ENCODE data around the gene LY6G5B. TPM values are rescaled to one million over a fixed set of nuclear protein-coding genes. Genes with fewer than 3 reads are reported as not detected.

LY6G5B gene, protein sequence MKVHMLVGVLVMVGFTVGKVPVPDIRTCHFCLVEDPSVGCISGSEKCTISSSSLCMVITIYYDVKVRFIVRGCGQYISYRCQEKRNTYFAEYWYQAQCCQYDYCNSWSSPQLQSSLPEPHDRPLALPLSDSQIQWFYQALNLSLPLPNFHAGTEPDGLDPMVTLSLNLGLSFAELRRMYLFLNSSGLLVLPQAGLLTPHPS
- total RNA-seq (2014; rRNA removed; shearing (Covaris generic)), result 3.2 and 7.0 TPM in 2 replicates

GRCh38 chr6:31669676-31670075 lies at the start of gene LY6G5B:
Gene LY6G5B, plus strand, starts transcription at chr6:31669976. Its CDS starts 975 bp downstream, at chr6:31670951.
- peaks cover 46% of the 10 kb centered on the region for H3K36me3 ChIP-seq
- no peak within 1 kb of the TSS for H3K27ac ChIP-seq
- no peaks in the 10 kb centered on the region for H3K4me1 ChIP-seq
- no peak within 1 kb of the TSS for H3K4me3 ChIP-seq
- no peak for DNase-seq
- H3K27me3 ChIP-seq, result no peaks in the 10 kb centered on the region
- H3K9me3 ChIP-seq (replicated peaks), result no peaks in the 10 kb centered on the region

DNA sequence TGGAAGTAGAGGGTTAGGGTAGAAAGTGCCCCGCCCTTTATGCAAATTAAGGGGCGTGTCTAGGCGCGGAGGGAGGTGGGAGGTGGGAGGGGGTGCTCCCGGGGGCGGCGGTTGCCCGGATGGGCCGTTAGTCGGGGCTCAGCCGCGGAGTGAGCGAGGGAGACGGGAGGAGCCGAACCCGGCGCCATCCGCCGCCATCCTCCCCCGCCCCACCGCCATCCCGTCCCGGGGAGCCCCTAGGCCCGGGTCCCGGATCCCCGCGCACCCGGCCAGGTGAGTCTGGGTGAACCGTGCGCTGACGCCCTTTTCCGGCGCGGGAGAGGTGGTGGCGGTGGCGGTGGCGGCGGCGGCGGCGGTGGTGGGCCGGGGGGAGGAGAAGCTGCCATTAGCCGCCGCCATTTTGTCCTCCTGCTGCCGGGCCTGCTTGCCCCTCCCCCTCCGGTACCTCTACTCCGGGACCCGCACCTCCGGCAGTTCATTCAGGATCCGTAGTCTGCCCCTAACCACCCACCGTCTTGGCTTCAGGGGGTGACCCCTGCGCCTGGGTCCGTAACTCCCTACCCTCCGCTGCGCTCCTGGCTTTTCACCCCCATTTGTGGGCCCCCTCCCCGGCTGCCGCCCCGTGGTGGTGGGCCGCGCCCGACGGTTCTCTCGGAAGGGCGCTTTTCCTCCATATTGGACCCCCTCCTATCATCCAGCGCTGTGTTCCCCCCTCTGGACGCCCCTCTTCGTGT lies 49.0 kb upstream of the LY6G5B start, which contains the start of gene PRRC2A:
Gene PRRC2A, plus strand, starts transcription at position 130 of the 734 bp plus-strand sequence. CDS start 2,075 bp downstream, outside the sequence.
- H3K27ac ChIP-seq, result peak within 1 kb of the TSS; percentile 91
- no peaks in the 10 kb centered on the region for H3K4me1 ChIP-seq

DNA sequence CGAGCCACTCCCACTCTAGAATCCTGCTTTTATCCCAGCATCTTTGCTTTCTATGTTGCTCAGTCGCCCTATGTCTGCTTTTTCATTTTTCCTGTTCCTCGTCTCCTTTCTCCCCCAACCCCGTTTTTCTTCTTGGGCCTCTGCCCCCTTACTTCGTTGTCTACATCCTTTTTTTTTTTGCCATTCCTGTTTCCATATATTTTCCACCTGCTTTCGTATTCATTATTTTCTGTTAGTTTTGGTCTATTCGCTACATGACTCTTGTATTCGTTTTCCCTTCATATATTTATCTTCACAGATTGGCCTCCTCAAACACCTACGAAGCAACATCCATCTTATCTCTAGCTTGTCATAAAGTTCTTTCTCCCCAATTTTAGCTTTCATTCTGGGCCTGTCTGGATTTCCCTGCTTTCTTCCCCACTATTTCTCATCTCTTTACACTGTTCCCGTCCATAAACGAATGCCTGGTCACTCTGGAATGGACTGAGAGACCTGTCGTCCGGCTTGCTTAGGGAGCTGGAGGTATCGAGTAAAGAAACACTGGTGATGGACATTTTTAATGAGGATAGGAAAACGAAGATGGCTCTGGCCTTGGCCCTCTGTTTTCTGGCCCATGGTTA lies 48.3 kb upstream of the LY6G5B start:
- Histone ChIP-seq H3K4me3 (peak overlapping the region; percentile 95), H3K27ac (peak overlapping the region; percentile 91), H3K4me1 (no peaks in the 10 kb centered on the region), H3K9me3 (replicated peaks) (no peaks in the 10 kb centered on the region), H3K27me3 (no peaks in the 10 kb centered on the region), H3K36me3 (peaks cover 43% of the 10 kb centered on the region)
- DNase-seq, result peak in 1 of 2 experiments; percentile 20

More for the DNA sequence above, 49.0 kb upstream of the LY6G5B start, which contains the start of gene PRRC2A:
- Histone ChIP-seq H3K9me3 (replicated peaks) (no peaks in the 10 kb centered on the region), H3K27me3 (no peaks in the 10 kb centered on the region), H3K36me3 (peaks cover 36% of the 10 kb centered on the region), H3K4me3 (peak within 1 kb of the TSS; percentile 95)
- peak; percentile 82 to 84 for DNase-seq

- Histone ChIP-seq H3K4me3 (peak overlapping the region; percentile 95), H3K9me3 (replicated peaks) (no peaks in the 10 kb centered on the region), H3K4me1 (no peaks in the 10 kb centered on the region), H3K27ac (no peak overlapping the region; the same call in none of the 2 replicates), H3K27me3 (no peaks in the 10 kb centered on the region), H3K36me3 (peaks cover 48% of the 10 kb centered on the region)
- peak in 1 of 2 experiments; percentile 24 for DNase-seq
These were observed 47.8 kb upstream of the LY6G5B start for GRCh38 chr6:31621991-31622390.

- Histone ChIP-seq H3K27me3 (no peaks in the 10 kb centered on the region), H3K36me3 (peaks cover 55% of the 10 kb centered on the region), H3K4me1 (no peaks in the 10 kb centered on the region), H3K27ac (no peak overlapping the region; the same call in 1 of the 2 replicates), H3K9me3 (replicated peaks) (no peaks in the 10 kb centered on the region), H3K4me3 (peak overlapping the region; percentile 95)
- DNase-seq, result no peak
These were observed 47.1 kb upstream of the LY6G5B start for GRCh38 chr6:31622684-31623091.

- no peak for DNase-seq
- Histone ChIP-seq H3K27me3 (no peaks in the 10 kb centered on the region), H3K4me1 (no peaks in the 10 kb centered on the region), H3K9me3 (replicated peaks) (no peaks in the 10 kb centered on the region), H3K27ac (no peak overlapping the region), H3K36me3 (peaks cover 69% of the 10 kb centered on the region), H3K4me3 (no peak overlapping the region)
These were observed 45.7 kb upstream of the LY6G5B start for GRCh38 chr6:31624070-31624469.

GRCh38 chr6:31626952-31627351 lies 42.8 kb upstream of the LY6G5B start:
- Histone ChIP-seq H3K36me3 (peaks cover 92% of the 10 kb centered on the region), H3K27me3 (no peaks in the 10 kb centered on the region), H3K4me1 (no peaks in the 10 kb centered on the region), H3K9me3 (replicated peaks) (no peaks in the 10 kb centered on the region), H3K27ac (no peak overlapping the region), H3K4me3 (no peak overlapping the region)
- no peak for DNase-seq

DNA sequence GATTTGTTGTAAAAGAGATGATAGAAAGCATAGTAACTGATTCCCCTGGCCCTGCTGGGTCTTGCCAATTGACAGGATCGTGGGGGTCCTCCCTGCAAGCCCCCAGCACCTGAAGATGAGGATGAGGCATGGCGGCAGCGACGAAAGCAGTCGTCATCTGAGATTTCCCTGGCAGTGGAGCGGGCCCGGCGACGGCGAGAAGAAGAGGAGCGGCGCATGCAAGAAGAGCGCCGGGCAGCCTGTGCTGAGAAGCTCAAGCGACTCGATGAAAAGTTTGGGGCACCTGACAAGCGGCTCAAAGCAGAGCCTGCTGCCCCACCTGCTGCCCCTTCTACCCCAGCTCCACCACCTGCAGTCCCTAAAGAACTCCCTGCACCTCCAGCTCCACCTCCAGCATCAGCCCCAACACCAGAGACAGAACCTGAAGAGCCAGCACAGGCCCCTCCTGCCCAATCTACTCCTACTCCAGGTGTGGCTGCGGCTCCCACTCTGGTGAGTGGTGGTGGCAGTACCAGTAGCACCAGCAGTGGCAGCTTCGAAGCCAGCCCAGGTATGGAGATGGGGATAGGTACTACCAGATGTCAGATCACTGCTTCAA lies 42.0 kb upstream of the LY6G5B start:
- Histone ChIP-seq H3K27me3 (no peaks in the 10 kb centered on the region), H3K4me1 (no peaks in the 10 kb centered on the region), H3K36me3 (peaks cover 96% of the 10 kb centered on the region), H3K9me3 (replicated peaks) (no peaks in the 10 kb centered on the region), H3K27ac (no peak overlapping the region), H3K4me3 (no peak overlapping the region)
- no peak for DNase-seq

GRCh38 chr6:31629014-31629413 lies 40.8 kb upstream of the LY6G5B start:
- H3K4me1 ChIP-seq, result no peaks in the 10 kb centered on the region
- H3K27me3 ChIP-seq, result no peaks in the 10 kb centered on the region
- no peaks in the 10 kb centered on the region for H3K9me3 ChIP-seq (replicated peaks)
- peaks cover 93% of the 10 kb centered on the region for H3K36me3 ChIP-seq
- DNase-seq, result no peak
- no peak overlapping the region for H3K27ac ChIP-seq
- no peak overlapping the region for H3K4me3 ChIP-seq

DNA sequence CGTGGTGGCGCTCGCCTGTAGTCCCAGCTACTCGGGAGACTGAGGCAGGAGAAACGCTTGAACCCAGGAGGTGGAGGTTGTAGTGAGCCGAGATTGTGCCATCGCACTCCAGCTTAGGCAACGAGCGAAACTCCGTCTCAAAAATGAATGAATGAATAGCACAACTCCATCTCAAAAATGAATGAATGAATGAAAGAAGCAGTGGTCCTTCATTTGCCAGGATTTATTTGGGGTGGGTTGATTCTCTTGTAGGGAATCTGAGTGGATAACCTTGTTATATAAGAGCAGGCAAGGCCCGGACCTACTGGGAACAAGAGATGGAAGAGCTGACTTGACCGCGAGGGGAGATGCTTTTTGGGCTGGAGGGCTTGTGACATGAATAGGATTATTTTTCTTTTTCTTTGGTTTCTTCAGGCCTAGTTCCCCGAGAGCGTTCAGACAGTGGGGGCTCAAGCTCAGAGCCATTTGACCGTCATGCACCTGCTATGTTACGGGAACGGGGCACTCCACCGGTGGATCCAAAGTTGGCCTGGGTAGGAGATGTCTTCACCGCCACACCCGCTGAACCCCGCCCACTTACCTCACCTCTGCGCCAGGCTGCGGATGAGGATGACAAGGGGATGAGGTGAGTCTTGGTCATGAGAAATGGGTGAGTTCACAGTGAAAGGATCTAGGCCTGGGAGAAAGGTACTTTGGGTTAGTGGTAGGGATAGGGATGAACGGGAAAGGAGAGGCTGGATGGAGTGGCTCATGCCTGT lies 39.4 kb upstream of the LY6G5B start:
- Histone ChIP-seq H3K4me3 (no peak overlapping the region), H3K9me3 (replicated peaks) (no peaks in the 10 kb centered on the region), H3K36me3 (peaks cover 93% of the 10 kb centered on the region), H3K27me3 (no peaks in the 10 kb centered on the region), H3K4me1 (no peaks in the 10 kb centered on the region), H3K27ac (no peak overlapping the region)
- no peak for DNase-seq

- no peak overlapping the region for H3K4me3 ChIP-seq
- no peaks in the 10 kb centered on the region for H3K9me3 ChIP-seq (replicated peaks)
- DNase-seq, result no peak
- H3K27ac ChIP-seq, result no peak overlapping the region
- H3K27me3 ChIP-seq, result no peaks in the 10 kb centered on the region
- no peaks in the 10 kb centered on the region for H3K4me1 ChIP-seq
- H3K36me3 ChIP-seq, result peaks cover 93% of the 10 kb centered on the region
These were observed 38.6 kb upstream of the LY6G5B start for GRCh38 chr6:31631209-31631608.

DNA sequence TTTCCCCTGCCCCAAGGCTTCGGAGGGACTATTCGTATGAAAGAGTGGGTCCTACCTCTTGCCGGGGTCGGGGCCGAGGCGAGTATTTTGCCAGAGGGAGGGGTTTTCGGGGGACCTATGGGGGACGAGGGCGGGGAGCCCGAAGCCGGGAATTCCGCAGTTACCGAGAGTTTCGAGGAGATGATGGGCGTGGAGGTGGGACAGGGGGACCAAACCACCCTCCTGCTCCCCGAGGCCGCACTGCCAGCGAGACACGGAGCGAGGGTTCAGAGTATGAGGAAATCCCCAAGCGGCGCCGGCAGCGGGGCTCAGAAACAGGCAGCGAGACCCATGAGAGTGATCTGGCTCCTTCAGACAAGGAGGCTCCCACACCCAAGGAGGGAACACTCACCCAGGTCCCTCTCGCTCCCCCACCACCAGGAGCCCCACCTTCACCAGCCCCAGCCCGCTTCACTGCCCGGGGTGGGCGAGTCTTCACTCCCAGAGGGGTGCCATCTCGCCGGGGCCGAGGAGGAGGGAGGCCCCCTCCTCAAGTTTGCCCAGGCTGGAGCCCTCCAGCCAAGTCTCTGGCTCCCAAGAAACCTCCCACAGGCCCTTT lies 38.0 kb upstream of the LY6G5B start:
- Histone ChIP-seq H3K4me1 (no peaks in the 10 kb centered on the region), H3K4me3 (no peak overlapping the region), H3K36me3 (peaks cover 93% of the 10 kb centered on the region), H3K27me3 (no peaks in the 10 kb centered on the region), H3K27ac (no peak overlapping the region), H3K9me3 (replicated peaks) (no peaks in the 10 kb centered on the region)
- no peak for DNase-seq

GRCh38 chr6:31632279-31632946 lies 37.4 kb upstream of the LY6G5B start:
- no peak overlapping the region for H3K27ac ChIP-seq
- no peak for DNase-seq
- H3K9me3 ChIP-seq (replicated peaks), result no peaks in the 10 kb centered on the region
- no peaks in the 10 kb centered on the region for H3K27me3 ChIP-seq
- no peaks in the 10 kb centered on the region for H3K4me1 ChIP-seq
- no peak overlapping the region for H3K4me3 ChIP-seq
- H3K36me3 ChIP-seq, result peaks cover 92% of the 10 kb centered on the region
